AG20443 (cell line): Measurements from ENCODE around the gene TFEB.

Experiments used
- DNase-seq: peaks from one replicate; pipeline ENCODE4 v3.0.0; 2012; ENCODE audit warnings: low spot score, mixed read lengths

Gene TFEB

GRCh38 chr6:41690541-41691330 lies 44.7 kb downstream of the TFEB start:
- DNase-seq = no peak

- DNase-seq = peak; percentile 75
Observed at GRCh38 chr6:41689171-41690008, 46.0 kb downstream of the TFEB start.

- DNase-seq = no peak
Observed at GRCh38 chr6:41688256-41688965, 47.0 kb downstream of the TFEB start.

GRCh38 chr6:41687501-41688175 lies 47.8 kb downstream of the TFEB start:
- DNase-seq = no peak

GRCh38 chr6:41685641-41686380 lies 49.6 kb downstream of the TFEB start:
- no peak for DNase-seq

- no peak for DNase-seq
Observed at GRCh38 chr6:41684311-41685180, 50.9 kb downstream of the TFEB start.

- peak; percentile 93 for DNase-seq
Observed at GRCh38 chr6:41683523-41684310, 51.7 kb downstream of the TFEB start.

DNA sequence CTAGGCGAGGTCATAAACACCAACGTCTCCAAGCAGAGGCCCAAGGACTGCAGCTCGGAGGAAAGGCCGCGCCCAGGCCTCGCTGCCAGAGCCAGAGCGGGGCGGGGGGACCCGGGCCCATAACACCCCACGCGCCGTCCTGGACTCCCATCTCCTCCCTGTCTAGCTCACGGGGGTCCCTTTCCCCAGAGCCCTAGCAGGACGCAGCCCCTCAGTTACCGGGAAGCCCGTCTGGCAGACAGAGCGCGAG lies 52.2 kb downstream of the TFEB start:
- no peak for DNase-seq

GRCh38 chr6:41682497-41683272 lies 52.7 kb downstream of the TFEB start:
- no peak for DNase-seq

- DNase-seq = peak; percentile 97
Observed at GRCh38 chr6:41682056-41682477, 53.3 kb downstream of the TFEB start.

GRCh38 chr6:41680182-41680965 lies 55.0 kb downstream of the TFEB start:
- no peak for DNase-seq

DNA sequence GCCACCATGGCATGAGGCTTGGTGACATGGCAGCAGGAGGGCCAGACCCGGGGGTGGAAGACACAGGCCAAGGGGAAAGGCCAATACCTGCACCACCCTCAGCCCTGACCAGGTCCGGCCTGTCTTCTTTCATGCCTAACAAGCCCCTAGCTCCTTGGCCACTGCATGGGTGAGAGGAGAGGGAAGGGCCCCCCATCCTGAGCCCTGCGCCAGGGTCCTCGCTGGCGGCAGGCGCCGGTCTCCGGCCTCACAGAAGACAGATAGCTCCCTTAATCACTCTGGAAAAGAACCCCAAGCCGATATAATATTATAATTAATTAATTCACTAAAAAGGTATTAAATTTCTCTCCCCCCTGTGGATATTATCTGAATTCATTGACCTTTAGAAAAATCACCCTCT lies 55.7 kb downstream of the TFEB start:
- DNase-seq = no peak

- DNase-seq = no peak
Observed at GRCh38 chr6:41678511-41679084, 56.8 kb downstream of the TFEB start.

DNA sequence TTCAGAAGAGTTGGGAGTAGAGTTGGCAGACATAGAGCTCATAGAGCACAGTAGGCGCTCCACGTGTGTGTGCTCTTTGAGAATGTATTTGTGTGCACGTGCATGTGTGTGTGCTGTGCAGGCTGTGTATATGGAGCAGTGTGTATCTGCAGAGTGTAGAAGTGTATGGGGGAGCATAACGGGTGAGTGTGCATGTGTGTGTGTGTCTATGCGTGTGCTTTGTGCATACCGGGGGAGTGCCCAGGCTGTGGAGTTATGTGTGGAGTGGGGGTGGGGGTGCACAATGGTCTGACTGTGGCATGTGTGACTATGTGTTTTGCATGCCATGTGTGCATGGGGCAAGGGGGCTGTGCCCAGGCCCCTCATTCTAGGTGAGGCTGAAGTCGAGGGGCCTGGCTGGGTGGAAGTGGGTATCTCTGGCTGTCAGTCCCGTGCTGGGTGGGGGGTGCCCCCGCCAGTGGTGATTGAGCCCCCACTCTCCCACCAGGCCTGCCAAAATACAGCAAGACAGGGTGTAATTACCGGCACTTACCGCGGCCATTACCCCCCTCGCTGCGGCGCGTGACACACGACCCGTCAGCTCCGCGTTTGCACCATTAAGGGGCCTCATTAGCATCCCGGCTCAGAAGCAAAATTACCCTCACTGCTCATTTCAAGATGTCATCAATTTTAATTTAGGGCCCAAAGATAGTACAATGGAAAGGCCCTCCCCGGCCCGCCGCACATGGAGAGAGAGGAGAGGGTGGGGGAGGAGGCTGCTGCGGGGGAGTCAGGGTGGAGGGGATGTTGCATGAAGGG lies 58.1 kb downstream of the TFEB start:
- no peak for DNase-seq

GRCh38 chr6:41676431-41676830 lies 59.0 kb downstream of the TFEB start:
- no peak for DNase-seq

DNA sequence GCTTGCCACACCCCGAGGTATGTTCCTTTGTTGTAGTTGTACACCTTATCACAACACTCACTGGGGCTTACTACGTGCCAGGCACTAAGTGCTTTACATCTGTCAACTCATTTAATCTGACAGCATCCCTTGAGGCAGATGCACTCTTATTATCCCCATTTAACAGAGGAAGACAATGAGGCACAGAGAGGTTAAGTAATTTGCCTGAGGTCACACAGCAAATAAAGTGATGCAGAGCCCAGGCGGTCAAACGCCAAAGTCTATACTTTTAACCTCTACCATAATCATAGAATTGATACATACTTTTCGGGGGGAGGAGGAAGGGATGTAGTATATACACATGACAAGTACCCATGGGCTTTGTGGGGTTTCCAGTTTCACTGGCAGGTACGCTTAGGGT lies 59.4 kb downstream of the TFEB start:
- DNase-seq = no peak

DNA sequence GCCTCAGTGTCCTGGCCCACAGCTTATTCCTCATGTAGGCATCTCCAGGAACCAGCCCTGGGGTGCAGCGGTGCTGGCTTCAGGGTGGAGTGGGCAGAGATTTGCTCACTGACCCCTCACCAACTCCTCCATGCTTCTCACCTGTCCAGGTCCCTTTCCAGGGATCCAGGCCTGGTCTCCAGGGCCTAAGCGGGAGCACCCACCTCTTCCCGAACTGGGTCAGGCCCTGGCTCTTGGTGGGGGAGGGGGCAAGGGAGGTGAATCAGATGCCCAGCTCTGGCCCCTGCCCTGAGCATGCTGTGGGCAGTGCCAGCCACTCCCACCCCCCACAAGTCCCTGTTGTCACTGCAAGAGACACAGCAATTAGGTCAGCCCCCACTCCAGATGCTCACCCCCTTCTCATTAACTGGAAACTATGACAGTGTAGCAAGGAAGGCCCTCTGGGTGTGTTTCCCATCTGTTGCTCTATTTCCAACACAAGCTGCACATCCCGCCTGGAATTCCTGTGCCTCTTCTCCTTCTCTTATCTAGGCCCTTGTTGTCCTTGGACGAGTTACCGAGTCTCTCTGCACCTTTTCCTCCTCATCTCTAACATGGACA lies 60.1 kb downstream of the TFEB start:
- no peak for DNase-seq
